Measurements from ENCODE around the gene HYLS1.
"Not testable (repeated sequence)": the region's sequence is repeated elsewhere in the genome, so short reads cannot be mapped to it uniquely, and the experiment has no call there.

DNA sequence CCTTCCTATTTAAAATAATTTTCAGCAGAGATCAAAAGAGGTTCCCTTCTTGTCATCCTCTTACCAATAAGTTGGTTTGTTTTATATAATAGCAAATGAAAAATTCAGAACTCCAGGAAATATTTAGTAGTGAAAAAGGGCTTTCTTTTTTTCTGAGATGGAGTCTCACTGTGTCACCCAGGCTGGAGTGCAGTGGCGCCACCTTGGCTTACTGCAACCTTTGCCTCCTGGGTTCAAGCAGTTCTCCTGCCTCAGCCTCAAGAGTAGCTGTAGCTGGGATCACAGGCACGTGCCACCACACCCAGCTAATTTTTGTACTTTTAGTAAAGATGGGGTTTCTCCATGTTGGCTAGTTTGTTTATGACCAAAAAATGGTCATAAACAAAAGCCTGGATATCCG lies 27.1 kb downstream of the HYLS1 start:
- TF ChIP-seq, protein P1, sequence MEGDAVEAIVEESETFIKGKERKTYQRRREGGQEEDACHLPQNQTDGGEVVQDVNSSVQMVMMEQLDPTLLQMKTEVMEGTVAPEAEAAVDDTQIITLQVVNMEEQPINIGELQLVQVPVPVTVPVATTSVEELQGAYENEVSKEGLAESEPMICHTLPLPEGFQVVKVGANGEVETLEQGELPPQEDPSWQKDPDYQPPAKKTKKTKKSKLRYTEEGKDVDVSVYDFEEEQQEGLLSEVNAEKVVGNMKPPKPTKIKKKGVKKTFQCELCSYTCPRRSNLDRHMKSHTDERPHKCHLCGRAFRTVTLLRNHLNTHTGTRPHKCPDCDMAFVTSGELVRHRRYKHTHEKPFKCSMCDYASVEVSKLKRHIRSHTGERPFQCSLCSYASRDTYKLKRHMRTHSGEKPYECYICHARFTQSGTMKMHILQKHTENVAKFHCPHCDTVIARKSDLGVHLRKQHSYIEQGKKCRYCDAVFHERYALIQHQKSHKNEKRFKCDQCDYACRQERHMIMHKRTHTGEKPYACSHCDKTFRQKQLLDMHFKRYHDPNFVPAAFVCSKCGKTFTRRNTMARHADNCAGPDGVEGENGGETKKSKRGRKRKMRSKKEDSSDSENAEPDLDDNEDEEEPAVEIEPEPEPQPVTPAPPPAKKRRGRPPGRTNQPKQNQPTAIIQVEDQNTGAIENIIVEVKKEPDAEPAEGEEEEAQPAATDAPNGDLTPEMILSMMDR (IDR thresholded peaks at IDR 0.05), result not testable (repeated sequence)
- TF ChIP-seq POLR2A, POLR2AphosphoS5, EP300 (IDR thresholded peaks at IDR 0.05): not testable (repeated sequence)

Measured in sigmoid colon (tissue), 4 donors.